Measurements from ENCODE around the gene FAM209B. TPM values are rescaled to one million over a fixed set of nuclear protein-coding genes. Genes with fewer than 3 reads are reported as not detected.

The FAM209B gene
- total RNA-seq, 1 donor from 2014 or later, result not detected

GRCh38 chr20:56527521-56527920 lies 5.5 kb upstream of the FAM209B start:
- H3K4me3 ChIP-seq, result no peak overlapping the region
- no peak for DNase-seq (ENCODE audit: extremely low spot score in 2 of 2)
- H3K9me3 ChIP-seq, result no peaks in the 10 kb centered on the region
- H3K36me3 ChIP-seq, result no peaks in the 10 kb centered on the region
- TF ChIP-seq, protein P1, sequence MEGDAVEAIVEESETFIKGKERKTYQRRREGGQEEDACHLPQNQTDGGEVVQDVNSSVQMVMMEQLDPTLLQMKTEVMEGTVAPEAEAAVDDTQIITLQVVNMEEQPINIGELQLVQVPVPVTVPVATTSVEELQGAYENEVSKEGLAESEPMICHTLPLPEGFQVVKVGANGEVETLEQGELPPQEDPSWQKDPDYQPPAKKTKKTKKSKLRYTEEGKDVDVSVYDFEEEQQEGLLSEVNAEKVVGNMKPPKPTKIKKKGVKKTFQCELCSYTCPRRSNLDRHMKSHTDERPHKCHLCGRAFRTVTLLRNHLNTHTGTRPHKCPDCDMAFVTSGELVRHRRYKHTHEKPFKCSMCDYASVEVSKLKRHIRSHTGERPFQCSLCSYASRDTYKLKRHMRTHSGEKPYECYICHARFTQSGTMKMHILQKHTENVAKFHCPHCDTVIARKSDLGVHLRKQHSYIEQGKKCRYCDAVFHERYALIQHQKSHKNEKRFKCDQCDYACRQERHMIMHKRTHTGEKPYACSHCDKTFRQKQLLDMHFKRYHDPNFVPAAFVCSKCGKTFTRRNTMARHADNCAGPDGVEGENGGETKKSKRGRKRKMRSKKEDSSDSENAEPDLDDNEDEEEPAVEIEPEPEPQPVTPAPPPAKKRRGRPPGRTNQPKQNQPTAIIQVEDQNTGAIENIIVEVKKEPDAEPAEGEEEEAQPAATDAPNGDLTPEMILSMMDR (IDR thresholded peaks at IDR 0.05), result no peak
- no peak for TF ChIP-seq POLR2A (IDR thresholded peaks at IDR 0.05)
- no peak for TF ChIP-seq POLR2AphosphoS5 (IDR thresholded peaks at IDR 0.05; ENCODE audit: insufficient read depth in 1 of 2, low read depth in 1 of 2)
- no peak overlapping the region for H3K27ac ChIP-seq
- no peaks in the 10 kb centered on the region for H3K4me1 ChIP-seq
- intact Hi-C loops (cut with DNase I), result no loop called here
- no peaks in the 10 kb centered on the region for H3K27me3 ChIP-seq

- H3K9me3 ChIP-seq, result no peaks in the 10 kb centered on the region
- H3K4me3 ChIP-seq, result no peak overlapping the region
- TF ChIP-seq POLR2AphosphoS5 (IDR thresholded peaks at IDR 0.05; ENCODE audit: insufficient read depth in 1 of 2, low read depth in 1 of 2) (no peak), POLR2A (IDR thresholded peaks at IDR 0.05) (no peak)
- TF ChIP-seq, protein P1 (IDR thresholded peaks at IDR 0.05), result no peak
- no peaks in the 10 kb centered on the region for H3K27me3 ChIP-seq
- no peak for DNase-seq (ENCODE audit: extremely low spot score in 2 of 2)
- no peak overlapping the region for H3K27ac ChIP-seq
- H3K4me1 ChIP-seq, result no peaks in the 10 kb centered on the region
- intact Hi-C loops (cut with DNase I), result no loop called here
- no peaks in the 10 kb centered on the region for H3K36me3 ChIP-seq
Observed at GRCh38 chr20:56537997-56538396, 5.0 kb downstream of the FAM209B start.

DNA sequence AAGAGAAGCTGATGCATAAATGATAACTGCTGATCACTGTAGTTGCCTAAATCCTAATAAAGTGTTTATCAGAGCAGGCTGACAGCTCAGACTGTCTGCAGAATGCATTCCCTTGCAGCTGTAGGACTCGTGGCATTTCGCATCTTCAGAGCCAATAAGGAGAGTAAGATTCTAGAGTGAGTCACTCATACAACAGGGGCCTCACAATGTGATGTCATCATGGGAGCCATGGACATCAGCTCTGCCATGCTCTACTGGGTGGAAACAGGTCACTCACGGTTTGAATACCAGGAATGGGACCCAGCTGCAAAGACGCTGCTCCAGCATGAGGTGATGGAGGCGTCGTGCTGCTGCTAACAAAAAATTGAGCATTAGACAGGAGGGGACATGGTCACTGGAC lies 7.4 kb downstream of the FAM209B start:
- Histone ChIP-seq H3K27ac (no peak overlapping the region), H3K27me3 (no peaks in the 10 kb centered on the region), H3K36me3 (no peaks in the 10 kb centered on the region), H3K9me3 (no peaks in the 10 kb centered on the region), H3K4me1 (no peaks in the 10 kb centered on the region), H3K4me3 (no peak overlapping the region)
- no peak for DNase-seq (ENCODE audit: extremely low spot score in 2 of 2)
- TF ChIP-seq POLR2A (IDR thresholded peaks at IDR 0.05), result no peak
- TF ChIP-seq, protein P1 (IDR thresholded peaks at IDR 0.05), result no peak
- no peak for TF ChIP-seq POLR2AphosphoS5 (IDR thresholded peaks at IDR 0.05; ENCODE audit: insufficient read depth in 1 of 2, low read depth in 1 of 2)
- intact Hi-C loops (cut with DNase I), result no loop called here

- no peak overlapping the region for H3K4me3 ChIP-seq
- DNase-seq (ENCODE audit: extremely low spot score in 2 of 2), result no peak
- H3K9me3 ChIP-seq, result no peaks in the 10 kb centered on the region
- H3K27ac ChIP-seq, result no peak overlapping the region
- intact Hi-C loops (cut with DNase I), result no loop called here
- TF ChIP-seq POLR2AphosphoS5 (IDR thresholded peaks at IDR 0.05; ENCODE audit: insufficient read depth in 1 of 2, low read depth in 1 of 2) (no peak), POLR2A (IDR thresholded peaks at IDR 0.05) (no peak)
- TF ChIP-seq, protein P1 (IDR thresholded peaks at IDR 0.05), result no peak
- no peaks in the 10 kb centered on the region for H3K36me3 ChIP-seq
- H3K27me3 ChIP-seq, result no peaks in the 10 kb centered on the region
- H3K4me1 ChIP-seq, result no peaks in the 10 kb centered on the region
Observed at GRCh38 chr20:56542489-56543030, 9.5 kb downstream of the FAM209B start.

- intact Hi-C loops (cut with DNase I), result loop anchor here (10.0 kb wide), 2 partner anchors 513 to 793 kb away; no protein-coding TSS in a partner anchor
- TF ChIP-seq POLR2AphosphoS5 (IDR thresholded peaks at IDR 0.05; ENCODE audit: insufficient read depth in 1 of 2, low read depth in 1 of 2) (no peak), POLR2A (IDR thresholded peaks at IDR 0.05) (no peak)
- TF ChIP-seq, protein P1 (IDR thresholded peaks at IDR 0.05), result no peak
Observed at GRCh38 chr20:56551571-56551970, 18.5 kb downstream of the FAM209B start.

More at GRCh38 chr20:56551571-56551970, 18.5 kb downstream of the FAM209B start:
- no peak for DNase-seq (ENCODE audit: extremely low spot score in 2 of 2)
- Histone ChIP-seq H3K27ac (no peak overlapping the region), H3K36me3 (no peaks in the 10 kb centered on the region), H3K4me1 (peaks cover 11% of the 10 kb centered on the region), H3K4me3 (no peak overlapping the region), H3K9me3 (no peaks in the 10 kb centered on the region), H3K27me3 (no peaks in the 10 kb centered on the region)
